ENCODE results near the gene CENPT.

DNA sequence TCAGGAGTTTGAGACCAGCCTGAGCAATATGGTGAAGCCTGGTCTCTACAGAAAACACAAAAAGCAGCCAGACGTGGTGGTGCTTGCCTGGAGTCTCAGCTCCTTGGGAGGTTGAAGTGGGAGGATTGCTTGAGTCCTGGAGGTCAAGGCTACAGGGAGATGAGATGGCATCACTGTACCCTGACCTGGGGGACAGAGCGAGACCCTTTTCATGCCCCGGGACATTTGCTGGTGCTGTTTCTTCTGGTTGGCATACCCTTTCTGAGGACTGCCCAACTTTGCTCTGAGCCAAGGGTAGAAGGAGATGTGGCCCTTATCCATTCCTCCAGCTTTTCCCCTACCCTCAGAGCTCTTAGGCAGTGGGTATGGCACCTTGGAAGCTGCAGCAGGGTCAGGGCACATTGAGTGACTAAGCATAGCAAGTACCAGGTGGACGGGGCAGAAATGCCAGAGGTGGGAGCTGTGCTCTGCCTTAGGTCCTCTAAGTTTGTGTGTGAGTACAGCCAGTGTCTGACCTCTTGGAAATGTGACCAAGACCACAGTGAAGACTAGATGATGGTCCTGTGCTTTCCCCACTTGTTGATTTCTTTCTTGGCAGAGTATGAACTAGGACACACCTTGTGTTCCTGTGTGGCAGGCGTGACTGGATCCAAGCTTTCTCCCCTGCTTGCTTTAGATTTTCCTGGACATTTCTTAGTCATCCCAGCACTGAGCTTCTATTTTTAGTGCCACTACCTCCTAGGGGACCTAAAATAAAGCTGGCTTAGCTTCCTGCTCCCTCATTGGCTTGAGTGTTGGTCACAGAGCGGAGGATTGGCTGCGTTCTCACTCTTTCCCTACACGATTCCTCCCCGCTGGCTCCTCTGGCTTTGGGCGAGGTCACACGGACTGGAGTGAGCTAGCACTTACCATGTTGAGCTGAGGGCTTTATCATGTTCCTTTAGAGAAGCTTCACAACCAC is 15.4 kb upstream of the CENPT start:
- TF ChIP-seq, protein P1, sequence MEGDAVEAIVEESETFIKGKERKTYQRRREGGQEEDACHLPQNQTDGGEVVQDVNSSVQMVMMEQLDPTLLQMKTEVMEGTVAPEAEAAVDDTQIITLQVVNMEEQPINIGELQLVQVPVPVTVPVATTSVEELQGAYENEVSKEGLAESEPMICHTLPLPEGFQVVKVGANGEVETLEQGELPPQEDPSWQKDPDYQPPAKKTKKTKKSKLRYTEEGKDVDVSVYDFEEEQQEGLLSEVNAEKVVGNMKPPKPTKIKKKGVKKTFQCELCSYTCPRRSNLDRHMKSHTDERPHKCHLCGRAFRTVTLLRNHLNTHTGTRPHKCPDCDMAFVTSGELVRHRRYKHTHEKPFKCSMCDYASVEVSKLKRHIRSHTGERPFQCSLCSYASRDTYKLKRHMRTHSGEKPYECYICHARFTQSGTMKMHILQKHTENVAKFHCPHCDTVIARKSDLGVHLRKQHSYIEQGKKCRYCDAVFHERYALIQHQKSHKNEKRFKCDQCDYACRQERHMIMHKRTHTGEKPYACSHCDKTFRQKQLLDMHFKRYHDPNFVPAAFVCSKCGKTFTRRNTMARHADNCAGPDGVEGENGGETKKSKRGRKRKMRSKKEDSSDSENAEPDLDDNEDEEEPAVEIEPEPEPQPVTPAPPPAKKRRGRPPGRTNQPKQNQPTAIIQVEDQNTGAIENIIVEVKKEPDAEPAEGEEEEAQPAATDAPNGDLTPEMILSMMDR (IDR thresholded peaks at IDR 0.05), result no peak
- TF ChIP-seq POLR2A (IDR thresholded peaks at IDR 0.05), result no peak

Measured in body of pancreas (tissue), 4 donors.